ENCODE measurements around the gene GJA9.

Gene GJA9

GRCh38 chr1:38831731-38832369 is 49.5 kb downstream of the GJA9 start:
- no peak for DNase-seq (ENCODE audit: low read depth)

- DNase-seq (ENCODE audit: low read depth) = no peak
Measured at GRCh38 chr1:38829368-38829767, 52.0 kb downstream of the GJA9 start.

- DNase-seq (ENCODE audit: low read depth) = no peak
Measured at GRCh38 chr1:38827318-38827717, 54.1 kb downstream of the GJA9 start.

GRCh38 chr1:38826886-38827285 is 54.5 kb downstream of the GJA9 start:
- no peak for DNase-seq (ENCODE audit: low read depth)

- DNase-seq (ENCODE audit: low read depth) = no peak
Measured at GRCh38 chr1:38826262-38826661, 55.1 kb downstream of the GJA9 start.
